Nephron (organoid): Measurements from ENCODE around the gene PEPD.

Source experiments
- H3K27ac Mint-ChIP-seq, 3 experiments: 2 replicates each; pipeline ENCODE4 v1.8.0; 2020; ENCODE audit warnings: mixed read lengths in 3 of 3, mild to moderate bottlenecking in 2 of 3, moderate library complexity in 1 of 3
- H3K27me3 Mint-ChIP-seq: 2 replicates; pipeline ENCODE4 v1.8.0; 2021; ENCODE audit warnings: low read depth, mild to moderate bottlenecking, moderate library complexity, mixed read lengths
- H3K36me3 Mint-ChIP-seq: 2 replicates; pipeline ENCODE4 v1.8.0; 2020; ENCODE audit warnings: low read depth, mixed read lengths
- H3K4me1 Mint-ChIP-seq: 2 replicates; pipeline ENCODE4 v1.8.0; 2020; ENCODE audit warnings: mixed read lengths
- H3K4me3 Mint-ChIP-seq, 3 experiments: 2 replicates each; pipeline ENCODE4 v1.8.0; 2020; ENCODE audit warnings: mild to moderate bottlenecking in 3 of 3, mixed read lengths in 3 of 3, moderate library complexity in 2 of 3
- H3K9me3 Mint-ChIP-seq: 2 replicates; pipeline ENCODE4 v1.8.0; 2020; ENCODE audit warnings: mixed read lengths
- CTCF ChIP-seq, 3 experiments: fragments of 200-600 bp; sonication (generic); IDR thresholded peaks; one replicate each; pipeline ENCODE4 v1.5.0; 2021; ENCODE audit warnings: antibody characterized with exemption in 3 of 3; ENCODE audit not compliant: unreplicated experiment in 3 of 3

PEPD gene

GRCh38 chr19:33355535-33355934 lies 166.1 kb downstream of the PEPD start:
- Mint-ChIP-seq H3K4me3 (no peak overlapping the region), H3K27me3 (peaks cover 9% of the 10 kb centered on the region), H3K27ac (no peak overlapping the region), H3K4me1 (no peaks in the 10 kb centered on the region), H3K9me3 (peaks cover 11% of the 10 kb centered on the region), H3K36me3 (no peaks in the 10 kb centered on the region)
- TF ChIP-seq CTCF (IDR thresholded peaks at IDR 0.05; ENCODE audit: unreplicated experiment in 3 of 3), result no peak

- no peak for TF ChIP-seq CTCF (IDR thresholded peaks at IDR 0.05; ENCODE audit: unreplicated experiment in 3 of 3)
Measured at GRCh38 chr19:33350538-33351309, 170.9 kb downstream of the PEPD start.

GRCh38 chr19:33349319-33350289 lies 172.0 kb downstream of the PEPD start:
- Mint-ChIP-seq H3K36me3 (no peaks in the 10 kb centered on the region), H3K27ac (no peak overlapping the region), H3K4me1 (peaks cover 4% of the 10 kb centered on the region), H3K27me3 (peaks cover 43% of the 10 kb centered on the region), H3K9me3 (no peaks in the 10 kb centered on the region), H3K4me3 (no peak overlapping the region)
- no peak for TF ChIP-seq CTCF (IDR thresholded peaks at IDR 0.05; ENCODE audit: unreplicated experiment in 3 of 3)

More at GRCh38 chr19:33350538-33351309, 170.9 kb downstream of the PEPD start:
- no peak overlapping the region for H3K27ac Mint-ChIP-seq
- no peak overlapping the region for H3K4me3 Mint-ChIP-seq
- H3K9me3 Mint-ChIP-seq, result peaks cover 5% of the 10 kb centered on the region
- H3K27me3 Mint-ChIP-seq, result peaks cover 32% of the 10 kb centered on the region
- no peaks in the 10 kb centered on the region for H3K4me1 Mint-ChIP-seq
- no peaks in the 10 kb centered on the region for H3K36me3 Mint-ChIP-seq

- peaks cover 10% of the 10 kb centered on the region for H3K4me1 Mint-ChIP-seq
- H3K27ac Mint-ChIP-seq, result no peak overlapping the region
- no peak for TF ChIP-seq CTCF (IDR thresholded peaks at IDR 0.05; ENCODE audit: unreplicated experiment in 3 of 3)
- H3K4me3 Mint-ChIP-seq, result no peak overlapping the region
- H3K27me3 Mint-ChIP-seq, result peaks cover 48% of the 10 kb centered on the region
- no peaks in the 10 kb centered on the region for H3K36me3 Mint-ChIP-seq
- H3K9me3 Mint-ChIP-seq, result no peaks in the 10 kb centered on the region
Measured at GRCh38 chr19:33348301-33349010, 173.1 kb downstream of the PEPD start.

GRCh38 chr19:33347300-33347699 lies 174.3 kb downstream of the PEPD start:
- H3K4me3 Mint-ChIP-seq, result no peak overlapping the region
- no peak overlapping the region for H3K27ac Mint-ChIP-seq
- no peaks in the 10 kb centered on the region for H3K36me3 Mint-ChIP-seq
- TF ChIP-seq CTCF (IDR thresholded peaks at IDR 0.05; ENCODE audit: unreplicated experiment in 3 of 3), result no peak
- H3K4me1 Mint-ChIP-seq, result peaks cover 10% of the 10 kb centered on the region
- H3K27me3 Mint-ChIP-seq, result peaks cover 53% of the 10 kb centered on the region
- no peaks in the 10 kb centered on the region for H3K9me3 Mint-ChIP-seq
